H9 (cell line): ENCODE measurements around the gene MNAT1. TPM values are rescaled to one million over a fixed set of nuclear protein-coding genes. Genes with fewer than 3 reads are reported as not detected.

Source experiments
- DNase-seq: peaks from one replicate; pipeline ENCODE4 v3.0.0-alpha.2; 2017
- H2AFZ ChIP-seq: one replicate; pipeline ENCODE4 v1.6.1; 2013; ENCODE audit warnings: mild to moderate bottlenecking, low read length, control low read depth, moderate library complexity
- H2AK5ac ChIP-seq: 2 replicates; pipeline ENCODE4 v1.6.1; 2013; ENCODE audit warnings: low read length, control low read depth, mixed read lengths; ENCODE audit not compliant: insufficient read length
- H2BK120ac ChIP-seq: one replicate; pipeline ENCODE4 v1.6.1; 2013; ENCODE audit warnings: low read depth, mild to moderate bottlenecking, low read length, control low read depth, inconsistent platforms; ENCODE audit not compliant: poor library complexity, severe bottlenecking
- H2BK12ac ChIP-seq: 2 replicates; pipeline ENCODE4 v1.6.1; 2013; ENCODE audit warnings: low read length, control low read depth, mixed read lengths, low read depth; ENCODE audit not compliant: insufficient read length
- H2BK15ac ChIP-seq: 2 replicates; pipeline ENCODE4 v1.6.1; 2013; ENCODE audit warnings: low read depth, low read length, control low read depth
- H2BK20ac ChIP-seq: one replicate; pipeline ENCODE4 v1.6.1; 2013; ENCODE audit warnings: low read depth, mild to moderate bottlenecking, low read length, control low read depth, inconsistent platforms; ENCODE audit not compliant: poor library complexity, severe bottlenecking
- H2BK5ac ChIP-seq: 2 replicates; pipeline ENCODE4 v1.6.1; 2013; ENCODE audit warnings: low read length, control low read depth, mixed read lengths; ENCODE audit not compliant: insufficient read length
- H3K14ac ChIP-seq: 2 replicates; pipeline ENCODE4 v1.6.1; 2013; ENCODE audit warnings: low read length, control low read depth; ENCODE audit not compliant: insufficient read depth
- H3K18ac ChIP-seq: 2 replicates; pipeline ENCODE4 v1.6.1; 2013; ENCODE audit warnings: low read depth, mild to moderate bottlenecking, mixed read lengths, low read length, control low read depth; ENCODE audit not compliant: insufficient read length
- H3K23ac ChIP-seq: 2 replicates; pipeline ENCODE4 v1.6.1; 2013; ENCODE audit warnings: low read length, control low read depth, mixed read lengths, low read depth; ENCODE audit not compliant: insufficient read length
- H3K23me2 ChIP-seq: 2 replicates; pipeline ENCODE4 v1.6.1; 2013; ENCODE audit warnings: low read depth, mild to moderate bottlenecking, mixed read lengths, low read length, control low read depth; ENCODE audit not compliant: insufficient read length, poor library complexity, severe bottlenecking
- H3K27ac ChIP-seq: 2 replicates; pipeline ENCODE4 v1.5.1; 2013; ENCODE audit warnings: low read length, control low read depth, mixed read lengths, low read depth; ENCODE audit not compliant: insufficient read length
- H3K27me3 ChIP-seq: 2 replicates; pipeline ENCODE4 v1.6.1; 2013; ENCODE audit warnings: low read length, control low read depth, inconsistent platforms; ENCODE audit not compliant: insufficient read depth
- H3K4ac ChIP-seq: 2 replicates; pipeline ENCODE4 v1.6.1; 2013; ENCODE audit warnings: low read depth, mild to moderate bottlenecking, control low read depth, inconsistent platforms, low read length, moderate library complexity
- H3K4me1 ChIP-seq: 2 replicates; pipeline ENCODE4 v1.6.1; 2013; ENCODE audit warnings: low read length, control low read depth, inconsistent platforms; ENCODE audit not compliant: insufficient read depth
- H3K4me2 ChIP-seq: 2 replicates; pipeline ENCODE4 v1.6.1; 2013; ENCODE audit warnings: low read length, control low read depth, mixed read lengths; ENCODE audit not compliant: insufficient read length, insufficient read depth
- H3K56ac ChIP-seq: 2 replicates; pipeline ENCODE4 v1.6.1; 2013; ENCODE audit warnings: low read depth, mild to moderate bottlenecking, mixed read lengths, low read length, control low read depth; ENCODE audit not compliant: insufficient read length
- H3K79me1 ChIP-seq: 2 replicates; pipeline ENCODE4 v1.6.1; 2013; ENCODE audit warnings: low read depth, mild to moderate bottlenecking, moderate library complexity, low read length, control low read depth, inconsistent platforms; ENCODE audit not compliant: insufficient read depth, poor library complexity, severe bottlenecking
- H3K79me2 ChIP-seq: 2 replicates; pipeline ENCODE4 v1.6.1; 2013; ENCODE audit warnings: low read length, control low read depth, inconsistent platforms; ENCODE audit not compliant: insufficient read depth
- H3K9ac ChIP-seq: 2 replicates; pipeline ENCODE4 v1.6.1; 2013; ENCODE audit warnings: low read length, control low read depth, mixed read lengths; ENCODE audit not compliant: insufficient read length; ENCODE audit errors: extremely low read depth
- H3K9me3 ChIP-seq: one replicate; pipeline ENCODE4 v1.6.1; 2013; ENCODE audit warnings: low read depth, low read length, inconsistent platforms; ENCODE audit not compliant: control insufficient read depth
- H3T11ph ChIP-seq: one replicate; pipeline ENCODE4 v1.6.1; 2013; ENCODE audit warnings: mild to moderate bottlenecking, low read length, control low read depth, inconsistent platforms
- H4K20me1 ChIP-seq: one replicate; pipeline ENCODE4 v1.6.1; 2013; ENCODE audit not compliant: control insufficient read depth, insufficient read length, insufficient read depth
- H4K5ac ChIP-seq: 2 replicates; pipeline ENCODE4 v1.6.1; 2013; ENCODE audit warnings: low read depth, mild to moderate bottlenecking, mixed read lengths, low read length, control low read depth; ENCODE audit not compliant: insufficient read length
- H4K8ac ChIP-seq: replicated peaks from 2 replicates; pipeline ENCODE4 v1.6.1; 2013; ENCODE audit warnings: low read length, control low read depth, mixed read lengths, low read depth; ENCODE audit not compliant: insufficient read length
- H4K91ac ChIP-seq: 2 replicates; pipeline ENCODE4 v1.6.1; 2013; ENCODE audit warnings: low read depth, mild to moderate bottlenecking, moderate library complexity, mixed read lengths, low read length, control low read depth; ENCODE audit not compliant: insufficient read length
- H3K27ac Mint-ChIP-seq, 3 experiments: 2 replicates in 2 of 3; 3 replicates in 1 of 3; pipeline ENCODE4 v1.8.0; 2020 to 2021; ENCODE audit warnings: mixed read lengths in 3 of 3, mild to moderate bottlenecking in 1 of 3, moderate library complexity in 1 of 3
- H3K27me3 Mint-ChIP-seq: 2 replicates; pipeline ENCODE4 v1.8.0; 2021; ENCODE audit warnings: low read depth, mild to moderate bottlenecking, moderate library complexity, mixed read lengths
- H3K36me3 Mint-ChIP-seq, 3 experiments: 2 replicates in 2 of 3; 3 replicates in 1 of 3; pipeline ENCODE4 v1.8.0; 2020 to 2021; ENCODE audit warnings: low read depth in 3 of 3, mixed read lengths in 3 of 3; ENCODE audit not compliant: insufficient read depth in 1 of 3
- H3K4me1 Mint-ChIP-seq, 2 experiments: 2 replicates each; pipeline ENCODE4 v1.8.0; 2020; ENCODE audit warnings: mixed read lengths in 2 of 2
- H3K4me3 Mint-ChIP-seq, 2 experiments: 2 replicates in 1 of 2; 3 replicates in 1 of 2; pipeline ENCODE4 v1.8.0; 2020 to 2021; ENCODE audit warnings: mild to moderate bottlenecking in 2 of 2, mixed read lengths in 2 of 2, moderate library complexity in 1 of 2
- H3K9me3 Mint-ChIP-seq, 2 experiments: 2 replicates in 1 of 2; 3 replicates in 1 of 2; pipeline ENCODE4 v1.8.0; 2020; ENCODE audit warnings: mild to moderate bottlenecking in 2 of 2, mixed read lengths in 2 of 2, moderate library complexity in 1 of 2
- CTCF ChIP-seq: fragments of 200-600 bp; sonication (generic); conservative IDR thresholded peaks from 3 replicates; pipeline ENCODE4 v1.8.0; 2021; ENCODE audit warnings: antibody characterized with exemption, mild to moderate bottlenecking
- WGBS: extraction: QIAGEN DNeasy Blood & Tissue Kit; methylation state at CpG from one replicate; pipeline ENCODE4 v1.1.7; 2013; ENCODE audit warnings: missing lambda C conversion rate, low lambda C conversion rate, mixed read lengths; ENCODE audit not compliant: insufficient read length; ENCODE audit errors: extremely low coverage; 5-methylcytosine and 5-hydroxymethylcytosine counted together
- total RNA-seq: library from RNA; stranded (reverse); gene quantifications from 2 replicates; pipeline ENCODE4 v1.2.1, GENCODE V29; 2021

The MNAT1 gene
- total RNA-seq, 1 experiment from 2014 or later, result 43.1 TPM

GRCh38 chr14:60944204-60944603, 209.6 kb downstream of the MNAT1 start:
- no peak overlapping the region for H2BK120ac ChIP-seq
- Mint-ChIP-seq H3K27me3 (no peaks in the 10 kb centered on the region; the same call in 1 of the 2 replicates), H3K27ac (peak overlapping the region in 1 of 3 experiments; percentile 66; a peak in 1 of 7 replicates), H3K4me1 (peaks cover 3 to 7% of the 10 kb centered on the region in 2 experiments; a peak in 3 of 4 replicates), H3K36me3 (no peaks in the 10 kb centered on the region), H3K9me3 (no peaks in the 10 kb centered on the region), H3K4me3 (no peak overlapping the region)
- H3K27me3 ChIP-seq, result no peaks in the 10 kb centered on the region
- no peak overlapping the region for H2AK5ac ChIP-seq
- no peak overlapping the region for H3K23ac ChIP-seq
- H4K8ac ChIP-seq, result no peak overlapping the region
- no peaks in the 10 kb centered on the region for H3K23me2 ChIP-seq
- no peaks in the 10 kb centered on the region for H3K79me1 ChIP-seq
- H2BK20ac ChIP-seq, result no peak overlapping the region
- H3K4me1 ChIP-seq, result no peaks in the 10 kb centered on the region
- H3K9me3 ChIP-seq, result no peaks in the 10 kb centered on the region
- no peak overlapping the region for H4K5ac ChIP-seq
- no peak overlapping the region for H3K14ac ChIP-seq
- no peaks in the 10 kb centered on the region for H4K20me1 ChIP-seq
- DNase-seq, result no peak
- H3K4me2 ChIP-seq, result no peak overlapping the region
- no peak overlapping the region for H4K91ac ChIP-seq
- H3K18ac ChIP-seq, result no peak overlapping the region
- WGBS, result no CpG with 5 or more reads among the region's 4 CpGs
- H3K56ac ChIP-seq, result no peak overlapping the region
- no peaks in the 10 kb centered on the region for H3K79me2 ChIP-seq
- TF ChIP-seq CTCF, result no peak
- H3K9ac ChIP-seq, result no peak overlapping the region
- H2BK5ac ChIP-seq, result no peak overlapping the region
- no peak overlapping the region for H2BK15ac ChIP-seq
- H2AFZ ChIP-seq, result no peak overlapping the region
- H2BK12ac ChIP-seq, result no peak overlapping the region
- H3K4ac ChIP-seq, result no peak overlapping the region
- H3K27ac ChIP-seq, result no peak overlapping the region
- no peak overlapping the region for H3T11ph ChIP-seq
